ENCODE results near the gene MEIOB. TPM values are rescaled to one million over a fixed set of nuclear protein-coding genes. Genes with fewer than 3 reads are reported as not detected.

Gene MEIOB
- total RNA-seq, 1 experiment from 2014 or later = 1.4 TPM

DNA sequence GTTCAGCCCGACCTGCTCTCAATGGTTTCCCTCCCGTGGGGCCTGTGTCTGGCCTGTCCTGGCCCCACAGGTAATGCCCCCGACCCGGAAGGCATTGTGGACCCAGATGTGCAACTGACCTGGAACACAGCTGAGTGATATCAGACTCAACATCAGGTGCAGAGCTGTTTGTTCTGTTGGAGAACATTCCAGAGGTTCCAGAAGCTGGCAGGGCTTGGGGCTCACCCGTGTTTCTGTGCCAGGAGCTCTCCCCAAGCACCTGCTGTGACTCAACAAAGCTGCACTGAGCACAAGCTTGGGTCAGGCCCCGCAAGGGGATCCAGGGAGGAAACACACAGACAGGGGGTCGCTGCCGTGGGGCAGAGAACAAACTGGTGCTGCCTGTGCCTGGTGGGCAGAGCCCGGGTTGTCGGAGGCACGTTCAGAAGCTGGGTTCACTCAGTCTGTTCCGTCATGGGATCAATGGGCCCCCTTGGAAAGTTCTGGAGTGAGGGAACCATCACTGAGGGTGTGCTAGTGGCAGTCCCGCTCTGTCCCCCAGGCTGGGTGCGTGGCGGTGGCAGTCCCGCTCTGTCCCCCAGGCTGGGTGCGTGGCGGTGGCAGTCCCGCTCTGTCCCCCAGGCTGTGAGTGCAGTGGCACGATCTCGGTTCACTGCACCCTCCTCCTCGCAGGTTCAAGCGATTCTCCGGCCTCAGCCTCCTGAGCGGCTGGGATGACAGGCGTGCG is 24.1 kb upstream of the MEIOB start:
- TF ChIP-seq NFATC4 (CRISPR knock-in tag; IDR thresholded peaks at IDR 0.05) (no peak), ESRRA (CRISPR knock-in tag; IDR thresholded peaks at IDR 0.05; ENCODE audit: borderline replicate concordance) (no peak), NR1H2 (CRISPR knock-in tag; IDR thresholded peaks at IDR 0.05) (no peak)
- ChIA-PET CTCF (no interaction called here), POLR2A (interaction anchor here (0.6 kb wide), 1 partner anchor 98 kb away, joined by 3 read pairs; no protein-coding TSS in a partner anchor)
- Mint-ChIP-seq H3K4me1 (0 out of 2 replicates have a peak, but pooled peaks cover 5% of the 10 kb centered on the region), H3K9me3 (no peaks in the 10 kb centered on the region), H3K27ac (no peak overlapping the region), H3K36me3 (no peaks in the 10 kb centered on the region), H3K27me3 (ENCODE audit: low read depth) (peaks cover 3% of the 10 kb centered on the region; the same call in 1 of the 2 replicates), H3K4me3 (no peak overlapping the region)
- ATAC-seq (no peak), DNase-seq (ENCODE audit: low spot score) (no peak)

DNA sequence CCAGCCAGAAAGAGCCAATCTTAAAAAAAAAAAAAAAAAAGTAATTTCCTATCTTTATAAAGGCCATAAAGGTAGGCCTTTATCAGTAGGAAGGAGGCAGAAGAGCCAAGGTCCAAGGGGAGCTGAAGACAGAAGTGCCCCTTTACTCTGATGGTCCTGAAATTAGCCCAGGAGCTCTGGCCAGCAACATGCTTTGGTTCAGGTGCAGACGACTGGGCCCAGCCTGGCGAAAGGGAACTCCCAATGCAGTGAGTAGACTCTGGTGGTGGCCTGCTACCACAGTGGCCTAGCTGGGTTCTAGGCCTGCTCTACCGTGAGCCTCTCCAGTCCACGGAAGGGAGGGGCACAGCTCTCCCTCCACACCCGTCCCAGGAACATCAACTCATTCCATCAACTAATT is 23.1 kb upstream of the MEIOB start:
- no peaks in the 10 kb centered on the region for H3K36me3 Mint-ChIP-seq
- 0 out of 2 replicates have a peak, but pooled peaks cover 5% of the 10 kb centered on the region for H3K4me1 Mint-ChIP-seq
- DNase-seq (ENCODE audit: low spot score) (no peak), ATAC-seq (no peak)
- H3K4me3 Mint-ChIP-seq = no peak overlapping the region
- H3K27me3 Mint-ChIP-seq (ENCODE audit: low read depth) = peaks cover 10% of the 10 kb centered on the region
- ChIA-PET POLR2A (interaction anchor here (0.7 kb wide), 1 partner anchor 26 kb away, joined by 5 read pairs; no protein-coding TSS in a partner anchor), CTCF (interaction anchor here (0.8 to 0.9 kb wide), 2 partner anchors 29 to 82 kb away, joined by 3 to 4 read pairs; no protein-coding TSS in a partner anchor)
- TF ChIP-seq CBFB (CRISPR knock-in tag; IDR thresholded peaks at IDR 0.05; ENCODE audit: low read depth) (no peak), PRRX2 (CRISPR knock-in tag; IDR thresholded peaks at IDR 0.05) (no peak), GTF2I (CRISPR knock-in tag; conservative IDR thresholded peaks at IDR 0.05) (no peak), JAZF1 (CRISPR knock-in tag; IDR thresholded peaks at IDR 0.05) (no peak), RORB (CRISPR knock-in tag; IDR thresholded peaks at IDR 0.05) (no peak), TCF7 (CRISPR knock-in tag; IDR thresholded peaks at IDR 0.05; ENCODE audit: low read depth) (no peak), SMAD3 (CRISPR knock-in tag; IDR thresholded peaks at IDR 0.05; ENCODE audit: borderline replicate concordance) (no peak), JUN (CRISPR knock-in tag; IDR thresholded peaks at IDR 0.05) (no peak), ELF4 (CRISPR knock-in tag; IDR thresholded peaks at IDR 0.05; ENCODE audit: low read depth) (no peak)
- TF ChIP-seq, protein P1, sequence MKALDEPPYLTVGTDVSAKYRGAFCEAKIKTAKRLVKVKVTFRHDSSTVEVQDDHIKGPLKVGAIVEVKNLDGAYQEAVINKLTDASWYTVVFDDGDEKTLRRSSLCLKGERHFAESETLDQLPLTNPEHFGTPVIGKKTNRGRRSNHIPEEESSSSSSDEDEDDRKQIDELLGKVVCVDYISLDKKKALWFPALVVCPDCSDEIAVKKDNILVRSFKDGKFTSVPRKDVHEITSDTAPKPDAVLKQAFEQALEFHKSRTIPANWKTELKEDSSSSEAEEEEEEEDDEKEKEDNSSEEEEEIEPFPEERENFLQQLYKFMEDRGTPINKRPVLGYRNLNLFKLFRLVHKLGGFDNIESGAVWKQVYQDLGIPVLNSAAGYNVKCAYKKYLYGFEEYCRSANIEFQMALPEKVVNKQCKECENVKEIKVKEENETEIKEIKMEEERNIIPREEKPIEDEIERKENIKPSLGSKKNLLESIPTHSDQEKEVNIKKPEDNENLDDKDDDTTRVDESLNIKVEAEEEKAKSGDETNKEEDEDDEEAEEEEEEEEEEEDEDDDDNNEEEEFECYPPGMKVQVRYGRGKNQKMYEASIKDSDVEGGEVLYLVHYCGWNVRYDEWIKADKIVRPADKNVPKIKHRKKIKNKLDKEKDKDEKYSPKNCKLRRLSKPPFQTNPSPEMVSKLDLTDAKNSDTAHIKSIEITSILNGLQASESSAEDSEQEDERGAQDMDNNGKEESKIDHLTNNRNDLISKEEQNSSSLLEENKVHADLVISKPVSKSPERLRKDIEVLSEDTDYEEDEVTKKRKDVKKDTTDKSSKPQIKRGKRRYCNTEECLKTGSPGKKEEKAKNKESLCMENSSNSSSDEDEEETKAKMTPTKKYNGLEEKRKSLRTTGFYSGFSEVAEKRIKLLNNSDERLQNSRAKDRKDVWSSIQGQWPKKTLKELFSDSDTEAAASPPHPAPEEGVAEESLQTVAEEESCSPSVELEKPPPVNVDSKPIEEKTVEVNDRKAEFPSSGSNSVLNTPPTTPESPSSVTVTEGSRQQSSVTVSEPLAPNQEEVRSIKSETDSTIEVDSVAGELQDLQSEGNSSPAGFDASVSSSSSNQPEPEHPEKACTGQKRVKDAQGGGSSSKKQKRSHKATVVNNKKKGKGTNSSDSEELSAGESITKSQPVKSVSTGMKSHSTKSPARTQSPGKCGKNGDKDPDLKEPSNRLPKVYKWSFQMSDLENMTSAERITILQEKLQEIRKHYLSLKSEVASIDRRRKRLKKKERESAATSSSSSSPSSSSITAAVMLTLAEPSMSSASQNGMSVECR (CRISPR knock-in tag; IDR thresholded peaks at IDR 0.05; ENCODE audit: borderline replicate concordance) = no peak
- TF ChIP-seq, protein P2, sequence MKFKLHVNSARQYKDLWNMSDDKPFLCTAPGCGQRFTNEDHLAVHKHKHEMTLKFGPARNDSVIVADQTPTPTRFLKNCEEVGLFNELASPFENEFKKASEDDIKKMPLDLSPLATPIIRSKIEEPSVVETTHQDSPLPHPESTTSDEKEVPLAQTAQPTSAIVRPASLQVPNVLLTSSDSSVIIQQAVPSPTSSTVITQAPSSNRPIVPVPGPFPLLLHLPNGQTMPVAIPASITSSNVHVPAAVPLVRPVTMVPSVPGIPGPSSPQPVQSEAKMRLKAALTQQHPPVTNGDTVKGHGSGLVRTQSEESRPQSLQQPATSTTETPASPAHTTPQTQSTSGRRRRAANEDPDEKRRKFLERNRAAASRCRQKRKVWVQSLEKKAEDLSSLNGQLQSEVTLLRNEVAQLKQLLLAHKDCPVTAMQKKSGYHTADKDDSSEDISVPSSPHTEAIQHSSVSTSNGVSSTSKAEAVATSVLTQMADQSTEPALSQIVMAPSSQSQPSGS (CRISPR knock-in tag; IDR thresholded peaks at IDR 0.05; ENCODE audit: borderline replicate concordance, low read depth) = no peak
- TF ChIP-seq, protein P3, sequence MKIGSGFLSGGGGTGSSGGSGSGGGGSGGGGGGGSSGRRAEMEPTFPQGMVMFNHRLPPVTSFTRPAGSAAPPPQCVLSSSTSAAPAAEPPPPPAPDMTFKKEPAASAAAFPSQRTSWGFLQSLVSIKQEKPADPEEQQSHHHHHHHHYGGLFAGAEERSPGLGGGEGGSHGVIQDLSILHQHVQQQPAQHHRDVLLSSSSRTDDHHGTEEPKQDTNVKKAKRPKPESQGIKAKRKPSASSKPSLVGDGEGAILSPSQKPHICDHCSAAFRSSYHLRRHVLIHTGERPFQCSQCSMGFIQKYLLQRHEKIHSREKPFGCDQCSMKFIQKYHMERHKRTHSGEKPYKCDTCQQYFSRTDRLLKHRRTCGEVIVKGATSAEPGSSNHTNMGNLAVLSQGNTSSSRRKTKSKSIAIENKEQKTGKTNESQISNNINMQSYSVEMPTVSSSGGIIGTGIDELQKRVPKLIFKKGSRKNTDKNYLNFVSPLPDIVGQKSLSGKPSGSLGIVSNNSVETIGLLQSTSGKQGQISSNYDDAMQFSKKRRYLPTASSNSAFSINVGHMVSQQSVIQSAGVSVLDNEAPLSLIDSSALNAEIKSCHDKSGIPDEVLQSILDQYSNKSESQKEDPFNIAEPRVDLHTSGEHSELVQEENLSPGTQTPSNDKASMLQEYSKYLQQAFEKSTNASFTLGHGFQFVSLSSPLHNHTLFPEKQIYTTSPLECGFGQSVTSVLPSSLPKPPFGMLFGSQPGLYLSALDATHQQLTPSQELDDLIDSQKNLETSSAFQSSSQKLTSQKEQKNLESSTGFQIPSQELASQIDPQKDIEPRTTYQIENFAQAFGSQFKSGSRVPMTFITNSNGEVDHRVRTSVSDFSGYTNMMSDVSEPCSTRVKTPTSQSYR (CRISPR knock-in tag; IDR thresholded peaks at IDR 0.05) = no peak
- TF ChIP-seq, protein P4, sequence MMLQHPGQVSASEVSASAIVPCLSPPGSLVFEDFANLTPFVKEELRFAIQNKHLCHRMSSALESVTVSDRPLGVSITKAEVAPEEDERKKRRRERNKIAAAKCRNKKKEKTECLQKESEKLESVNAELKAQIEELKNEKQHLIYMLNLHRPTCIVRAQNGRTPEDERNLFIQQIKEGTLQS (CRISPR knock-in tag; conservative IDR thresholded peaks at IDR 0.05) = no peak
- H3K27ac Mint-ChIP-seq = no peak overlapping the region
- H3K9me3 Mint-ChIP-seq = no peaks in the 10 kb centered on the region
